Calu3 (cell line): ENCODE data around the gene ZNF619. TPM values are rescaled to one million over a fixed set of nuclear protein-coding genes. Genes with fewer than 3 reads are reported as not detected.
A peak's percentile ranks its signal among the peaks of the same experiment; 100 is the strongest.
"Not testable (repeated sequence)": the region's sequence is repeated elsewhere in the genome, so short reads cannot be mapped to it uniquely, and the experiment has no call there.

ENCODE experiments used
- BruUV-seq: library from RNA; stranded (reverse); fragments of 400-500 nt; replicated peaks from 2 replicates; lab custom pipeline; 2021; lab: Mats Ljungman, UMichigan
- CTCF ChIA-PET: fragments of 300-600 bp; sonication (Branson Sonifier 250); formaldehyde crosslinking; loops from one replicate; lab custom pipeline; 2022; ENCODE audit warnings: antibody characterized with exemption; lab: Charles Lee
- DNase-seq: peaks from one replicate; pipeline ENCODE4 v3.0.0; 2022
- H3K27ac Mint-ChIP-seq: one replicate; pipeline ENCODE4 v1.8.0; 2022; ENCODE audit warnings: mixed read lengths; ENCODE audit not compliant: unreplicated experiment
- H3K27me3 Mint-ChIP-seq: one replicate; pipeline ENCODE4 v1.8.0; 2022; ENCODE audit warnings: mixed read lengths; ENCODE audit not compliant: unreplicated experiment
- H3K36me3 Mint-ChIP-seq: one replicate; pipeline ENCODE4 v1.8.0; 2022; ENCODE audit warnings: mild to moderate bottlenecking, moderate library complexity, mixed read lengths; ENCODE audit not compliant: insufficient read depth, unreplicated experiment
- H3K4me1 Mint-ChIP-seq: one replicate; pipeline ENCODE4 v1.8.0; 2022; ENCODE audit warnings: mild to moderate bottlenecking, low read depth, mixed read lengths; ENCODE audit not compliant: unreplicated experiment
- H3K4me3 Mint-ChIP-seq: one replicate; pipeline ENCODE4 v1.8.0; 2022; ENCODE audit warnings: mild to moderate bottlenecking, low read depth, moderate library complexity, mixed read lengths; ENCODE audit not compliant: unreplicated experiment
- H3K9me3 Mint-ChIP-seq: one replicate; pipeline ENCODE4 v1.8.0; 2022; ENCODE audit warnings: low read depth, mixed read lengths; ENCODE audit not compliant: unreplicated experiment
- CTCF ChIP-seq: fragments of 200-600 bp; IDR thresholded peaks from one replicate; pipeline ENCODE4 v1.8.0; 2022; ENCODE audit warnings: antibody characterized with exemption; ENCODE audit not compliant: unreplicated experiment
- intact Hi-C: fragments of 100-400 bp; cut with micrococcal nuclease; formaldehyde crosslinking; loops from one replicate; pipeline ENCODE4 v1.10.0; 2022; ENCODE audit not compliant: unreplicated experiment
- total RNA-seq: library from RNA; stranded (reverse); gene quantifications from 2 replicates; pipeline ENCODE4 v1.2.3, GENCODE V29; 2022

The ZNF619 gene
- total RNA-seq, 1 experiment from 2014 or later: 8.4 TPM

GRCh38 chr3:40456279-40456939, 20.5 kb upstream of the ZNF619 start:
- peak overlapping the region; percentile 86 for H3K4me3 Mint-ChIP-seq
- intact Hi-C loops: no loop called here
- peaks cover 23% of the 10 kb centered on the region for H3K4me1 Mint-ChIP-seq
- BruUV-seq: TSS peak; percentile 92
- CTCF ChIA-PET: no interaction called here
- H3K9me3 Mint-ChIP-seq: no peaks in the 10 kb centered on the region
- peak overlapping the region; percentile 90 for H3K27ac Mint-ChIP-seq
- DNase-seq: no peak
- no peaks in the 10 kb centered on the region for H3K27me3 Mint-ChIP-seq
- H3K36me3 Mint-ChIP-seq: peaks cover 69% of the 10 kb centered on the region
- TF ChIP-seq CTCF: no peak

- Mint-ChIP-seq H3K9me3 (no peaks in the 10 kb centered on the region), H3K27ac (peak within 1 kb of the TSS; percentile 90), H3K36me3 (peaks cover 76% of the 10 kb centered on the region), H3K27me3 (no peaks in the 10 kb centered on the region), H3K4me3 (peak within 1 kb of the TSS; percentile 86), H3K4me1 (peaks cover 19% of the 10 kb centered on the region)
- intact Hi-C loops: no loop called here
- peak; percentile 91 for DNase-seq
- CTCF ChIA-PET: no interaction called here
- TF ChIP-seq CTCF: no peak
- BruUV-seq: no TSS peak
Observed at GRCh38 chr3:40456940-40457823, 19.7 kb upstream of the ZNF619 start, which contains the start of gene RPL14. Gene RPL14, plus strand, starts transcription at chr3:40457339. Its CDS starts 133 bp downstream, at chr3:40457472.

- no TSS peak for BruUV-seq
- Mint-ChIP-seq H3K9me3 (no peaks in the 10 kb centered on the region), H3K4me3 (peak overlapping the region; percentile 86), H3K27ac (peak overlapping the region; percentile 78), H3K4me1 (peaks cover 15% of the 10 kb centered on the region), H3K27me3 (no peaks in the 10 kb centered on the region), H3K36me3 (peaks cover 77% of the 10 kb centered on the region)
- TF ChIP-seq CTCF: no peak
- intact Hi-C loops: loop anchor here (2.0 kb wide), 1 partner anchor 128 kb away; no protein-coding TSS in a partner anchor
- CTCF ChIA-PET: interaction anchor here (0.6 kb wide), 1 partner anchor 54 kb away, joined by 3 read pairs; no protein-coding TSS in a partner anchor
- no peak for DNase-seq
Observed at GRCh38 chr3:40458473-40458872, 18.4 kb upstream of the ZNF619 start.

DNA sequence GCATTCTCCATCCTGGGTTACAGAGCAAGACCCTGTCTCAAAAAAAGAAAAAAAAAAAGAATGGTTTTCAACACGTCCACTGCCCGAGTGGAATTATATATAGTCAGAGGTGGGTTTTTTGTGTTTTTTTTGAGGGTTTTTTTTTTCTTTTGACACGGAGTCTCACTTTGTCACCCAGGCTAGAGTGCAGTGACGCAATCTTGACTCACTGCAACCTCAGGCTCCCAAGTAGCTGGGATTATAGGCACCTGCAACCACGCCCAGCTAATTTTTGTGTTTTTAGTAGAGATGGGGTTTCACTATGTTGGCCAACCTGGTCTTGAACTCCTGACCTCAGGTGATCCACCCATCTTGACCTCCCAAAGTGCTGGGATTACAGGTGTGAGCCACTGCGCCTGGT, 16.4 kb upstream of the ZNF619 start:
- intact Hi-C loops, CTCF ChIA-PET, H3K9me3 Mint-ChIP-seq, H3K27ac Mint-ChIP-seq, H3K4me3 Mint-ChIP-seq, BruUV-seq, H3K27me3 Mint-ChIP-seq, DNase-seq, H3K4me1 Mint-ChIP-seq: not testable (repeated sequence)
- H3K36me3 Mint-ChIP-seq: peaks cover 88% of the 10 kb centered on the region
